Omental fat pad (tissue), 4 donors: ENCODE measurements around the gene FAM120A. TPM values are rescaled to one million over a fixed set of nuclear protein-coding genes. Genes with fewer than 3 reads are reported as not detected.
A peak's percentile ranks its signal among the peaks of the same experiment; 100 is the strongest.

Source experiments
- ATAC-seq: fragments of 150-250 bp; one replicate; pipeline ENCODE4 v1.9.1; 2016; ENCODE audit warnings: mild to moderate bottlenecking, moderate library complexity; ENCODE audit not compliant: low FRiP score
- DNase-seq: peaks from one replicate; pipeline ENCODE4 v3.0.0-alpha.2; 2019; ENCODE audit warnings: low spot score
- CTCF ChIP-seq, 3 donors: fragments of 450-650 bp; IDR thresholded peaks; one replicate each; pipeline ENCODE4 v1.5.1; 2016 to 2017; ENCODE audit warnings: antibody characterized with exemption in 3 of 3, mild to moderate bottlenecking in 3 of 3, moderate library complexity in 2 of 3
- total RNA-seq, 4 donors: library from RNA; depleted of rRNA; stranded (reverse); fragments of >200 nt; gene quantifications; one replicate each; pipeline ENCODE4 v1.1.0, GENCODE V29; 2016

Gene FAM120A
- total RNA-seq, 4 donors from 2014 or later = 85.3 to 111 (median 102) TPM

GRCh38 chr9:93572221-93572620, 120.7 kb downstream of the FAM120A start:
- DNase-seq (no peak), ATAC-seq (no peak)
- TF ChIP-seq CTCF (IDR thresholded peaks at IDR 0.05) = no peak

DNA sequence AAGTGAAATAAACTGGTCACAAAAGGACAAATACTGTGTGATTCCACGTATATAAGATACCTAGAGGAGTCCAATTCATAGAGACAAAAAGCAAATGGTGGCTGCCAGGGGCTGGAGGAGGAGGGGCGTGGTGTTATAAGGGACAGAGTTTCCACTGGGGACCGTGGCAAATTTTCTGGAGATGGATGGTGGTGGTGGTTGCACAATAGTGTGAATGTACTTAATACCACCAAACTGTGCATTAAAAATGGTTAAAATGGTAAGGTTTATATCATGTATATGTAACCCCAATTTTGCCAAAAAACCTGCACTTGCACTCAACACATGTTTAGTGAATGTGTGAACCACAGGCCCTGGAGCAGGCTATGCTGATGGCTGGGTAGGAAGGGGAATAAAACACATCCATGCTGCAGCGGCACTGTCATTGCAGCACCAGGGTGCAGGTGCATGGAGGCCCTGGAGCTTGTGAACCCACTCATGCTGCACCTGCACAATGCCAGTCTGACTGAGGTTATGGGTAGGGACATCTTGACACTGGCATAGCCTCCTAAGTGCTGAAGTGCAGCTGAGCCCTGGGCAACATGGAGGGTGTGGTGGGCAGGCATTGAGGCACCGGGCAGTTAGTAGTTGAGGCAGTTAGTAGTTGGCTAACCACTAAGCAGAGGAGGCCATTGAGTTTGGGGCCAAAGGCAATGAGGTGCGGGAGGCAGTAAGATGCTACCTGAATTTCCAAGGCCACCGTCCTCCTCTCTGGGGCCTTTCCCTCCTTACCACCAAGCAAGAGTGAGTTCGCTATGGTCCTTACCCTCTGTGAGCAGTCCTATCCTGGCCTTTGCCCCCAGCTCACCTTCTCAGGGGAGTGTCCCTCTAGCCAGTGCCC, 121.4 kb downstream of the FAM120A start:
- no peak for TF ChIP-seq CTCF (IDR thresholded peaks at IDR 0.05)
- no peak for DNase-seq
- ATAC-seq = no peak

DNA sequence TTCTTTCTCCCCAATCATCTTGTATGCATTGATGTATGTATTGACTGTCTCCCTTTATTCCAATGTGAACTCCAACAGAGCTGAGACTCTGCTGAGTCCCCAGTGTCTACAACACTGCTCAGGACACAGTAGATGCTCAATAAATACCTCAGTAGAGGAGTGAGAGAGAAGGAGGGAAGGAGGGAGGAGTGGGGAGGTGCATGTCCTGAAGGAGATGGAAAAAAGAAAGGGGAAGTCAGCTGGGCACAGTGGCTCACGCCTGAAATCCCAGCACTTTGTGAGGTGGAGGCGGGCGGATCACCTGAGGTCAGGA, 122.0 kb downstream of the FAM120A start:
- no peak for TF ChIP-seq CTCF (IDR thresholded peaks at IDR 0.05)
- ATAC-seq (no peak), DNase-seq (no peak)

GRCh38 chr9:93574091-93574899, 122.8 kb downstream of the FAM120A start:
- ATAC-seq = no peak
- DNase-seq = no peak
- no peak for TF ChIP-seq CTCF (IDR thresholded peaks at IDR 0.05)

GRCh38 chr9:93574900-93575795, 123.7 kb downstream of the FAM120A start:
- TF ChIP-seq CTCF (IDR thresholded peaks at IDR 0.05) = no peak
- DNase-seq (no peak), ATAC-seq (no peak)

DNA sequence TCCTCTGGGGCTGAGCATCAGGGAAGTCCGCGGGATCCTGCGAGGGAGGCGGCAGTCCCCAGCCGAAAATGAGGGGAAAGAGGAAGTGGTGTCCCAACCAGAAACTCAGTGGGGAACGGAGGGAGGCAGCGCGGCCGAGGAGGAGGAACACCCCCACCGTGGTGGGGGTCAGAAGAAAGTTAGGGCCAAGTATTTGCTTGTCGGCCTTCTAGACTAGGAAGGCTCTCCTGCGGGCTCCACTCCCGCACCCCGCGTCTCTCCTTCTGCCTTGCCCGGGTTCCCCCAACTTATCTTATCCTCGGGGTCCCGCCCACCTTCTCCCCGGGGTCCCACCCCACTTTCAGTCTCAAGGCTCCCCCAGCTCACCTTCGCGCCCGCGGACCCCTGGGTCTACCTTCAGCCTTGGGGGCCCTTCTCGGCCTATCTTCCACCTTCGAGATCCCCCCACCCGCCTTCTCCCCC, 124.3 kb downstream of the FAM120A start:
- no peak for TF ChIP-seq CTCF (IDR thresholded peaks at IDR 0.05)
- DNase-seq (peak; percentile 42), ATAC-seq (peak; percentile 37)
